Renal pelvis (tissue), 4 donors: ENCODE measurements around the gene NAGS. TPM values are rescaled to one million over a fixed set of nuclear protein-coding genes. Genes with fewer than 3 reads are reported as not detected.
"Not testable (repeated sequence)": the region's sequence is repeated elsewhere in the genome, so short reads cannot be mapped to it uniquely, and the experiment has no call there.

Experiments used
- DNase-seq: peaks from one replicate; pipeline ENCODE4 v3.0.0-alpha.2; 2013
- polyA plus RNA-seq, 3 donors: library from polyadenylated mRNA; unstranded; fragments of 120-200 nt; gene quantifications; one replicate each; pipeline ENCODE4 v1.2.1, GENCODE V29; 2013; ENCODE audit not compliant: insufficient read length in 3 of 3

Gene NAGS
- polyA plus RNA-seq, 3 donors, result 3.4 to 3.8 (median 3.6) TPM

DNA sequence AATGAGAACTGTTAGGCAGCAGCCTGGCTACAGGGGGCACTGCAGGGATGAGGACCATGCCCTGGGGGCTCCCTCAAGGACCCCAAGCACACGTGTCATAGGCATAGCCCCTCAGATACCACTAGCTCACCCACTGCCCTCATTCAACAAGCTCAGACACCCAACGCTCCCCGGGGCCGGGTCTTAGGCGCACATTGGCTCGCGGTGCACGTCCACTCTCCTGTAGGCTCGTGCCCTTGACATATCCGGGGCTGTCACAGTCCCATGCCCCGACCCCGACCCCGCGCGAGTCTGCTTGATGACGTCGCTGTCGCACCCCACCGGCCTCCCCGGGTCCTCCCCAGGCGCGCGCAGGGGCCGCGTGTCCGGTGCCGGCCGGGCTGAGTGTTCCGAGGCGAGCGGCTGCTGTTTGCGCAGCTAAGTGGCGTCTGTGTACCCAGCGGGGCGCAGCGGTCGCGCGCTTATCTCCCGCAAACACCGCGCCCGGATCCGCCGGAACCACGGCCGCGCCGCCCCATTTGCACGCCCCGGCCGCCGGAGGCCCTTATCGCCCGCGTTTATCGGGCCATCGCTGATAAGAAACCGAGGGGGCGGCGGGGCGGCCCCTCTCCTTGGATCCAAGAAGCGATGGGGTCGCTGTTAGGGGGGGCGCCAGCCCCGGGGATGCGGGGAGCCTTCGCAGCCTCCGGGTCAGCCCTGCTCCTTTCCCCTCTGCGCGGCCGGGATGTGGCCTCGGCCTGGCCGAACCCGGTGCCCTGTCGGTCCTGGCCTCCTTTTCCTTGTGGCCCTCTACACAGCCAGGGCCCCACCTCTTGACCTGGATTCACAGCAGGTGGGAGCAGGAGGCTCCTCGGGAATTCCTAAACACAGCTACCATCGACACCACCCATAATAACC lies 20.7 kb upstream of the NAGS start:
- no peak for DNase-seq

GRCh38 chr17:43984521-43984920 lies 19.9 kb upstream of the NAGS start:
- no peak for DNase-seq

GRCh38 chr17:43986225-43986981 lies 18.0 kb upstream of the NAGS start:
- no peak for DNase-seq

DNA sequence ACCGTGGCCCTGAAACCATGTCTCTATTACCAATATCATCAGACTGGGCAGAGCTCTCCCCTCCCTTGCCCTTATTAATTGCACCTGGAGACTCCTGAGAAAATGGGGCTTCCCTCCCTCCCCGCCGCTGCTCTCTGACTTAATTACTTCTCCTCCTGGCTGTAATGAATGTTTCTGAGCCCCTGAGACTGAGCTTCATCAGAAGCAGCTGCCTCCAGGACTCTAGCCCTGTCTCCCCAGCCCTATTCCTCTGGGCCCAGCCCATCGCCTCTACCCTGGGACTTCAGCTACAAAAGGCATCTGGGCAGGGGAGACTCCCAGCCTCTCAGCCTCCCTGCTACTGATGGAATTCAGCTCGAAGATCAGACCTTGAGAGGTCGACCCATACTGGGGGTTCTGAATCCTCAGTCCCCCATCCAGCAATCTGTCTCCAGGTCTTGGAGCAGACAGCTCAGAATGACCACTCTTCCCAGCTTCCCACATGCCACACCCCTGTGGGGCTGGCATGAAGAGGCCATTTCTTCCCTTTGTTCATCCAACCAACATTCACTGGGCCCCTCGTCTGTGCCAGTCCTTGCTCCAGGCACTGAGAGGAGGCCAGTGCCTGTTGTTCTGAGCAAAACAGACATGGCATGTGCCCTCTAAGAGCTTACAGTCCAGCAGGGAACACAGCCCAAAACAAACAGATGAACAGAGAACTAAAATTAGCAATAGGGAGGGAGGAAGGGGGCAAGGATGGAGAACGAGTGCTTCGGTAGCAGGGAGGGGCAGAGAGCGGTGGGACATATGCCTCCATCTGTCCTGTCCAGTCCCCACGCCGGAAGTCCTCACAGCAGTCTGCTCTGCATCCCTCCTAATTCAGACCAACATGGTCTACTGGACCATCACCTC lies 17.0 kb upstream of the NAGS start:
- DNase-seq, result no peak

DNA sequence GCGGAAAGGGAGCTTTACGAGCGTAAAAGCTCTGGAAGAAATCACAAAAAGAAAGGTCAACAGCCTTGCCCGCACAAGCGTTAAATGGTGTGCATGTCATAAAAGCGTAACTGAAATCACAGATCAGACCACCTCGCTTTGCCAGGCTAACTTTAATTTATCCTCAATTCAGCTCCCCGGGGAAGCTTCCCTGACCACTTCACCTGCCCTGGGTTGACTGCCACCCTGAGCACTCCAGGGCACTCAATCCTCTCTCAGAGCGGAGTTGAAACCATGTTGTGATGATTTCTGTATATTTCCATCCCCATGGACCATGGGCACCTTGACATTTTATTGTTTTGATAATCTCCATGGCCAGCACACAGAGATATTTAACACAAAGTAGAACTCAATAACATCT lies 16.1 kb upstream of the NAGS start:
- DNase-seq, result no peak

GRCh38 chr17:43992641-43993040 lies 11.8 kb upstream of the NAGS start:
- DNase-seq, result no peak

DNA sequence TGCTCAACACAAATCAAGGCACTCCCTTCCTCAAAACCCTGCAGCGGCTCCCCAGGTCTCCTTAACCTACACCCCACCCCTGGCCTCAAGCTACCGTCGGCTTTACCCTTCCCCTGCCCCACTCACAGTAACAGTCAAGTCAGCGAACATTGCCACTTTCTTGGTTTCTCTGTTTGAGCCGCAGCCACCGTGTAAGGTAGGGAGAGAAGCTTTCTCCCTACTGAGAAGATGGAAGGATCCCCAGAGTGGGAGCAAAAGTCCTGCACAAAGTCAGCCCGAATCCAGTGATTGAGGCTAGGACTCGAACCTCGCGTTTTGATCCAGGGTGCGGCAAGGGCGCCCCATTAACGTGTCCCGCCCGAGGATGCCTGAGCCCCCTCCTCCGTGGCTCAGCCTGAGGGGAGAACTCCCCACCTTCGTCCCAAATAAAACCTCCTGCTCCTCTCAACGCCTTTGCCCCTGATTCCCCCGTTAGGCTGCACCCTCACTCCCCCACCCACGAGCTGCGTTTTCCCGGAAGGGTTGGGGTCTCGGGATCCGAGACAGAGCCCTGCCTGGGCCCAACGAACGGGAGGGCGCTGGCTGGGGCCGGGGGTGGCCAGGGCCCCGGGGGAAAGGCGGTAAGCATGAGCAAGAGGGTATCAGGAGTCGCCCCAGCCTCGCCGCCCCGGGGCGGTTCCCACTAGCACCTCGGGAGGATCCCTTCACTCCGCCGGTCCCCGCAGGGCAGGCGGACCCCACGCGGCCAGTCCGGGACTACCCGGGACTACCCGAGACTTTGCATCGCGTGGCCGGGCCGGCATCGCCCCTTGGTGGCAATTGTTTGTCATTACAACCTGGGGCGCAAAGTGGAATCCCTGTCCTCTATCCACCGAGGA lies 9.9 kb upstream of the NAGS start:
- DNase-seq, result no peak

DNA sequence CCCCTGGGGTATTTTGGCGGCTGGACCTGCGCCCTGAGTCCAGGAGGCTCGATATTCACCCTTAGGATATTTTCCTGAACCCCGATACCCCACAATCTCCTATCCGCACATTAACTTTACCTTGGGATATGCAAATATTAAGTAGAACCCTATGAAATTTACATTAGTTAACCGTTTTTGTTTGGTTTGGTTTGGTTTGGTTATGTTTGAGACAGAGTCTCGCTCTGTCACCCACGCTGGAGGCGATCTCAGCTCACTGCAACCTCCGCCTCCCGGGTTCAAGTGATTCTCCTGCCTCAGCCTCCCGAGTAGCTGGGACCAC lies 9.3 kb upstream of the NAGS start:
- DNase-seq, result no peak

- not testable (repeated sequence) for DNase-seq
Measured at GRCh38 chr17:43997180-43997579, 7.2 kb upstream of the NAGS start.

GRCh38 chr17:43998552-43998951 lies 5.9 kb upstream of the NAGS start:
- DNase-seq, result no peak

DNA sequence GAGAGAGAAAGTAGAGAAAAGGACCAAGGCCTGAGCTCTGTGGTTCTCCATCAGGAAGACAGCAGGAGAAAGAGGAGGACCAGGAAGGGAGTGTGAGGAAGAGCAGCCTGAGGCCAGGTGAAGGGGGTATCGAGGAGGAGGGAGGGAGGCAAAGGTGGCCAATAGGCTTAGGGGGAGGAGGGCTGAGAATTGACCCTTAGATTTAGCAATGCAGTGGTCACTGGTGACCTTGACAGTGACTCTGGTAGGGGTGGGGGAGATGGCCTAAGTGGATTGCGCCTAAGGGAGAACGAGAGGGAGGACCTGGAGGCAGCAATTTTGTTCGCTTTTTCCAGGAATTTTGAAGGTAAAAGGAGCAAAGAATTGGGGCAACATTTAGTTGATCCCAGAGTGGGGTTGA lies 5.4 kb upstream of the NAGS start:
- DNase-seq, result no peak

DNA sequence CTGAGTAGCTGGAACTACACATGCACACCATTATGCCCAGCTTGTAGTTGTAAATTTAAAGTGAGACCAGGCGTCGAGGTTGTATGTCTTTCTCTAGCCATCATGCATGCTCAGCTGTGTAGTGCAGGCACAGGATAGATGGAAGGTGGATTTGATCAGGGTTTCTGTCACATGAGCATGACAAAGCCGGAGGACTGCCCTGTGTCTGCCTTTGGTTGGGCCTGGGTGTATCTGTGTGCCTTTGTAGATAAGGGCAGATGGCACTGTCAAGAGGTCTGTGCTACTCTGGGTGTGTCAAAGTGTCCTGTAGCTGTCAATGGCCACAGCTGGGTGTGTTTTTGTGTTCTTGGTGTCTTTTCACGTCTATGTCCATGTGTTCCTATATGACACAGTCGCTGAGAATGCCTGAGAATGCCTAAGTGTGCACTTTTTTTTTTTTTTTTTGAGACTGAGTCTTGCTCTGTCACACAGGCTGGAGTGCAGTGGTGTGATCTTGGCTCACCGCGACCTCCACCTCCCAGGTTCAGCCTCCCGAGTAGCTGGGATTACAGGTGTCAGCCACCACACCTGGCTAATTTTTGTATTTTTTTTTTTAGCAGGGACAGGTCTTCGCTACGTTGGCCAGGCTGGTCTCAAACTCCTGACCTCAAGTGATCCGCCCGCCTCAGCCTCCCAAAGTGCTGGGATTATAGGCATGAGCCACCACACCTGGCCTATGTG lies 4.1 kb upstream of the NAGS start:
- DNase-seq, result no peak

DNA sequence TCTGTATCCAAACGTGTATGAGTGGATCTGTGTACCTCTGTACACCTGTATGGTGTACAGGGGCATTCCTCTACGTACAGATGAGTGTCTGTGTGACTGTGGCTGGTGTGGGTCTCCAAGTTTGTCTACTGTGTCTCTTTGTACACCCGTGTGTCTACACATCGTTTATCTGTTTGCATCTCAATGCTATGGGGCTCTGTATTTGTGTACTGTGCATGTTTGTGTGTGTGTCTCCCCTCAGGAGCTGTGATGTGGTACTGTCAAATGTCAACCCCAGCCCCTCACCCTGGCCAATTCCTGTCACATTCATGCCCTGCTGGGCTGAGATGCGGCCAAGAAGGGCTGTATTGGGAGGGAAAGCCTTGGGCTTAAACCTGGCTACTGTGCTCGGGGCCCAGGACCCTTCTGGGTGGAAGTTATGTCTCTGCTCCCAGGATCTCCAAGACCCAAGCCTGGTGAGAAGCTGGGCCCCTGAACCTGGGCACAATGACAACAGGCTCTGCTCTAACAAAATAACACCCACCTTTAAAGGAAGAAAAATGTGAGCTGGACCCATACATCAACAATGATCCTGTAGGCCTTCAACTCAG lies 3.5 kb upstream of the NAGS start:
- DNase-seq, result no peak

- DNase-seq, result no peak
Measured at GRCh38 chr17:44001461-44001920, 2.9 kb upstream of the NAGS start.

DNA sequence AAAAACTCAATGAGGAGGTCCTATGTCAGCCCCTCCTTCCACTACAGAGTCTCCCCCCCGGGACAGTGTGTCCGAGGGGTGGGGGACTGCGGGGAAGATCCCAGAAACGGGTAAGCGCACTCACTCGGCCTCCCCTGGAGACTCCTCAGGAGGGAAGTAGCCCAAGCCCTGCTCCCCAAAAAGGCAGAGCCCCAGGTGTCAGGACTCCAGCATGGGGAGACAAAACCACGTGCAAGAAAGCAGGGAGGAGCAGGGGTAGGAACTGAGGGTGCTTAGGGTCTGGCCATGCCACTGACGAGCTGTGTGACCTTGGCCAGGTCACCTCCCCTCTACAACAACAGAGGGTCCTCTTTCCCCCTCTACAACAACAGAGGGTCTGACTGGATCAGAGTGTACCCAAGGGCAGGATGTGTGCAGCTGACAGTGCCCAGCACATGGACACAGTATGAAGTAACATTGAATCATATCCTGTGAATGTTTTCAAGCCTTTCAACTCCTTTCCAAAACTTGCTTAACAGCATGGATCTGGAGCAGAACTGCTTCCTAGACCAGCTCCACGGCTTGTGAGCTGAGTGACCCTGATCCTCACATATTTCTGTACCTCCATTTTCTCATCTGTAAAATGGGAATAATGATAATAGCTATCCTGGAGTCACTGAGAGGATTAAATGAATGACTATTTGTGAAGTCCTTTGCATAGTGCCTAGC lies 2.1 kb upstream of the NAGS start:
- no peak for DNase-seq

- DNase-seq, result no peak
Measured at GRCh38 chr17:44004761-44005526, 522 bp downstream of the NAGS start.

DNA sequence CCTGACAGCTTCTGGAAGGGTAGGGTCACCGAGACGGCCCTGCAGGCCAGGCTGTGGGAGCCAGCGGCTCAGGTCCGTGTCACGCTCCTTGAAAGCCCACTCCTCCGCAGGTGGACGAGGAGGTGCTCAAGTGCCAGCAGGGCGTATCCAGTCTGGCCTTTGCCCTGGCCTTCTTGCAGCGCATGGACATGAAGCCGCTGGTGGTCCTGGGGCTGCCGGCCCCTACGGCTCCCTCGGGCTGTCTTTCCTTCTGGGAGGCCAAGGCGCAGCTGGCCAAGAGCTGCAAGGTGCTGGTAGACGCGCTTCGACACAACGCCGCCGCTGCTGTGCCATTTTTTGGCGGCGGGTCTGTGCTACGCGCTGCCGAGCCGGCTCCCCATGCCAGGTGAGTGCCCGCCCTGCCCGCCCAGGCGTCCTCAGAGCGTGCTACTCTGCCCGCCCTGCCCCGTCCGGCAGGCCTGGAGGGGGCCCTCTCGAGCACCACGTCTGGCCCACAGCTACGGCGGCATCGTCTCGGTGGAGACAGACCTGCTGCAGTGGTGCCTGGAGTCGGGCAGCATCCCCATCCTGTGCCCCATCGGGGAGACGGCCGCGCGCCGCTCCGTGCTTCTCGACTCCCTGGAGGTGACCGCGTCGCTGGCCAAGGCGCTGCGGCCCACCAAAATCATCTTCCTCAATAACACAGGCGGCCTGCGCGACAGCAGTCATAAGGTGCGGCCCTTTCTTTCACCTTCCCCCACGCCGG lies 1.3 kb downstream of the NAGS start:
- no peak for DNase-seq

GRCh38 chr17:44006272-44006597 lies 1.8 kb downstream of the NAGS start:
- DNase-seq, result no peak
